Prostate gland (tissue), 2 donors: ENCODE results near the gene RBM12. TPM values are rescaled to one million over a fixed set of nuclear protein-coding genes. Genes with fewer than 3 reads are reported as not detected.

ENCODE experiments used
- DNase-seq: peaks from one replicate; pipeline ENCODE4 v3.0.0-alpha.2; 2019; ENCODE audit warnings: low spot score
- H3K27ac ChIP-seq, 2 donors: fragments of 200-600 bp; sonication (generic); 2 replicates each; pipeline ENCODE4 v1.5.1; 2017 to 2019
- H3K27me3 ChIP-seq: fragments of 200-600 bp; sonication (generic); replicated peaks from 2 replicates; pipeline ENCODE4 v1.5.1; 2019; ENCODE audit not compliant: insufficient read depth
- H3K36me3 ChIP-seq, 2 donors: fragments of 200-600 bp; sonication (generic); 1 replicate in 1 of 2; 2 replicates in 1 of 2; pipeline versions ENCODE4 v1.5.1 to v1.8.1; 2017 to 2019
- H3K4me1 ChIP-seq: fragments of 200-600 bp; sonication (generic); replicated peaks from 2 replicates; pipeline ENCODE4 v1.5.1; 2019
- H3K4me3 ChIP-seq, 2 donors: fragments of 200-600 bp; sonication (generic); 2 replicates each; pipeline ENCODE4 v1.5.1; 2017 to 2019
- H3K9me3 ChIP-seq: fragments of 200-600 bp; sonication (generic); 2 replicates; pipeline ENCODE4 v1.5.1; 2017
- CTCF ChIP-seq, 4 experiments: fragments of 200-600 bp in 2 of 4; fragments of 450-650 bp in 2 of 4; sonication (generic) in 2 of 4; IDR thresholded peaks; 1 replicate in 3 of 4; 2 replicates in 1 of 4; pipeline ENCODE4 v1.5.1; 2016 to 2019; ENCODE audit warnings: antibody characterized with exemption in 4 of 4, mild to moderate bottlenecking in 2 of 4, moderate library complexity in 2 of 4
- POLR2A ChIP-seq: fragments of 450-650 bp; IDR thresholded peaks from one replicate; pipeline ENCODE4 v1.6.1; 2016; ENCODE audit warnings: antibody characterized with exemption, mild to moderate bottlenecking
- POLR2AphosphoS5 ChIP-seq: sonication (generic); formaldehyde crosslinking; IDR thresholded peaks from one replicate; pipeline ENCODE4 v1.6.1; 2017; ENCODE audit warnings: antibody characterized with exemption
- WGBS: methylation state at CpG from one replicate; pipeline ENCODE4 v1.1.5; 2018; 5-methylcytosine and 5-hydroxymethylcytosine counted together
- intact Hi-C: fragments of 100-400 bp; cut with DNase I; formaldehyde crosslinking; loops from one replicate; pipeline ENCODE4 v1.14.2; 2022
- total RNA-seq, 2 donors: library from RNA; depleted of rRNA; stranded (reverse); fragments of >200 nt; gene quantifications; one replicate each; pipeline ENCODE4 v1.1.0, GENCODE V29; 2016

RBM12 gene
- total RNA-seq, 2 donors from 2014 or later: 31.8 to 38.9 TPM

- WGBS: 94% methylated on average over 12 of the region's 12 CpGs
- H3K9me3 ChIP-seq: no peaks in the 10 kb centered on the region
- no peak overlapping the region for H3K27ac ChIP-seq
- DNase-seq: no peak
- H3K27me3 ChIP-seq: no peaks in the 10 kb centered on the region
- H3K36me3 ChIP-seq: peaks cover 9 to 33% of the 10 kb centered on the region in 2 donors
- H3K4me3 ChIP-seq: no peak overlapping the region
- intact Hi-C loops: no loop called here
- no peaks in the 10 kb centered on the region for H3K4me1 ChIP-seq
- TF ChIP-seq POLR2AphosphoS5: no peak
- no peak for TF ChIP-seq CTCF (IDR thresholded peaks at IDR 0.05)
- no peak for TF ChIP-seq POLR2A
Observed at GRCh38 chr20:35629427-35630145, 35.1 kb downstream of the RBM12 start.

GRCh38 chr20:35627121-35627520 is 37.6 kb downstream of the RBM12 start:
- Histone ChIP-seq H3K27me3 (no peaks in the 10 kb centered on the region), H3K4me1 (no peaks in the 10 kb centered on the region), H3K27ac (no peak overlapping the region), H3K9me3 (no peaks in the 10 kb centered on the region), H3K4me3 (no peak overlapping the region), H3K36me3 (peaks cover 9 to 33% of the 10 kb centered on the region in 2 donors)
- no peak for DNase-seq
- intact Hi-C loops: no loop called here
- TF ChIP-seq POLR2AphosphoS5: no peak
- WGBS: 91% methylated on average over 7 of the region's 8 CpGs

GRCh38 chr20:35626386-35627001 is 38.2 kb downstream of the RBM12 start:
- DNase-seq: no peak
- no peaks in the 10 kb centered on the region for H3K9me3 ChIP-seq
- H3K27ac ChIP-seq: no peak overlapping the region
- intact Hi-C loops: no loop called here
- 72% methylated on average over 13 of the region's 13 CpGs for WGBS
- H3K36me3 ChIP-seq: peaks cover 8 to 27% of the 10 kb centered on the region in 2 donors
- H3K27me3 ChIP-seq: no peaks in the 10 kb centered on the region
- TF ChIP-seq POLR2A: no peak
- TF ChIP-seq CTCF (IDR thresholded peaks at IDR 0.05): no peak
- TF ChIP-seq POLR2AphosphoS5: no peak
- H3K4me1 ChIP-seq: no peaks in the 10 kb centered on the region
- no peak overlapping the region for H3K4me3 ChIP-seq

- WGBS: 88% methylated on average over 6 of the region's 6 CpGs
- H3K9me3 ChIP-seq: no peaks in the 10 kb centered on the region
- H3K27ac ChIP-seq: no peak overlapping the region
- intact Hi-C loops: no loop called here
- no peak for DNase-seq
- no peak for TF ChIP-seq POLR2A
- no peak for TF ChIP-seq POLR2AphosphoS5
- no peak for TF ChIP-seq CTCF (IDR thresholded peaks at IDR 0.05)
- no peak overlapping the region for H3K4me3 ChIP-seq
- peaks cover 6 to 20% of the 10 kb centered on the region in 2 donors for H3K36me3 ChIP-seq
- no peaks in the 10 kb centered on the region for H3K27me3 ChIP-seq
- no peaks in the 10 kb centered on the region for H3K4me1 ChIP-seq
Observed at GRCh38 chr20:35625584-35626385, 38.9 kb downstream of the RBM12 start.

DNA sequence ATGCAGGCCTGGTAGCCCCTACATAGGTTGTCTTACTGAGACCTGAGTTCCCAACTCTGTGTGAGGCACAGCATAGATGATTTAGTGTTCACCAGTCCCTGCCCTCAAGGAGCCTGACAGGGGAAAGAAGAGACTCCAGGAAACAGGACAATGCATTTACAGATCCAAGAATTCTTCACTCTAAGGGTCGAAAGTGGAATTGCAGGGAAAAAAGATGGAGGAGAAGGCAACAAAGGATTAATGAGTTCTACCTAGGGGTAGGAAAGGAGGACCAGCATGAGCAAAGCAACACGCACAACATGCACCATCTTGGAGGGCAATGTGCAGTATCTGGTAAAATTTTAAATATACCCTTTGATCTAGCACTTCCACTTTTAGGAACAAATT is 43.1 kb downstream of the RBM12 start:
- TF ChIP-seq POLR2A (no peak), CTCF (IDR thresholded peaks at IDR 0.05) (no peak), POLR2AphosphoS5 (no peak)
- intact Hi-C loops: no loop called here

More for the DNA sequence above, 43.1 kb downstream of the RBM12 start:
- H3K4me1 ChIP-seq: peaks cover 9% of the 10 kb centered on the region
- no peak overlapping the region for H3K4me3 ChIP-seq
- no peaks in the 10 kb centered on the region for H3K27me3 ChIP-seq
- H3K9me3 ChIP-seq: no peaks in the 10 kb centered on the region
- 89% methylated on average over 2 of the region's 2 CpGs for WGBS
- no peak for DNase-seq
- H3K36me3 ChIP-seq: peaks cover 6 to 13% of the 10 kb centered on the region in 2 donors
- no peak overlapping the region for H3K27ac ChIP-seq
